Neural cell (in vitro differentiated cells): ENCODE data around the gene CERS5. TPM values are rescaled to one million over a fixed set of nuclear protein-coding genes. Genes with fewer than 3 reads are reported as not detected.

Source experiments
- H2AFZ ChIP-seq: fragments of 200-600, 300-800 bp; sonication (generic), shearing (Covaris generic); 2 replicates; pipeline ENCODE4 v1.6.0; 2014; ENCODE audit warnings: low read depth, mild to moderate bottlenecking, antibody characterized with exemption, low read length, moderate library complexity
- H3F3A ChIP-seq: fragments of 200-600 bp; shearing (Covaris generic); 2 replicates; pipeline ENCODE4 v1.6.1; 2016; ENCODE audit warnings: mild to moderate bottlenecking, moderate library complexity, mixed read lengths, antibody characterized with exemption, low read length; ENCODE audit not compliant: insufficient read depth, poor library complexity, severe bottlenecking
- H3K27ac ChIP-seq: fragments of 200-600, 300-800 bp; sonication (generic), shearing (Covaris generic); 2 replicates; pipeline ENCODE4 v1.5.1; 2014; ENCODE audit warnings: mild to moderate bottlenecking, low read length, moderate library complexity
- H3K27me3 ChIP-seq: fragments of 300-800, 200-600 bp; sonication (generic), shearing (Covaris generic); 2 replicates; pipeline ENCODE4 v1.6.0; 2014; ENCODE audit warnings: mild to moderate bottlenecking, low read depth, low read length, moderate library complexity; ENCODE audit not compliant: insufficient read depth
- H3K36me3 ChIP-seq: fragments of 300-800, 200-600 bp; sonication (generic), shearing (Covaris generic); 2 replicates; pipeline ENCODE4 v1.5.1; 2014; ENCODE audit warnings: mild to moderate bottlenecking, antibody characterized with exemption, low read length, moderate library complexity; ENCODE audit not compliant: insufficient read depth
- H3K4me2 ChIP-seq: fragments of 300-800, 200-600 bp; sonication (generic), shearing (Covaris generic); 2 replicates; pipeline ENCODE4 v1.6.0; 2014; ENCODE audit warnings: mild to moderate bottlenecking, low read length
- H3K4me3 ChIP-seq: fragments of 300-800, 200-600 bp; sonication (generic), shearing (Covaris generic); 2 replicates; pipeline ENCODE4 v1.5.1; 2014; ENCODE audit warnings: mild to moderate bottlenecking, low read length, moderate library complexity
- H3K79me2 ChIP-seq: fragments of 200-600 bp; shearing (Covaris generic); replicated peaks from 2 replicates; pipeline ENCODE4 v1.6.0; 2014; ENCODE audit warnings: mild to moderate bottlenecking, low read length, moderate library complexity; ENCODE audit not compliant: insufficient read depth
- H3K9ac ChIP-seq: fragments of 300-800, 200-600 bp; sonication (generic), shearing (Covaris generic); 2 replicates; pipeline ENCODE4 v1.6.1; 2016; ENCODE audit warnings: mild to moderate bottlenecking, low read length, mixed read lengths
- H3K9me2 ChIP-seq: fragments of 200-600 bp; shearing (Covaris generic); 2 replicates; pipeline ENCODE4 v1.6.1; 2016; ENCODE audit warnings: mild to moderate bottlenecking, low read length, mixed read lengths; ENCODE audit not compliant: insufficient read depth
- H3K9me3 ChIP-seq: fragments of 200-600, 300-800 bp; sonication (generic), shearing (Covaris generic); 2 replicates; pipeline ENCODE4 v1.6.1; 2016; ENCODE audit warnings: mild to moderate bottlenecking, mixed run types, low read length, moderate library complexity, mixed read lengths
- H4K20me1 ChIP-seq: fragments of 200-600 bp; shearing (Covaris generic); 2 replicates; pipeline ENCODE4 v1.6.1; 2016; ENCODE audit warnings: mild to moderate bottlenecking, mixed run types; ENCODE audit not compliant: insufficient read depth
- CTCF ChIP-seq: fragments of 450-650 bp; IDR thresholded peaks from 2 replicates; pipeline ENCODE4 v1.5.1; 2014; ENCODE audit warnings: antibody characterized with exemption, mild to moderate bottlenecking, moderate library complexity; ENCODE audit not compliant: poor library complexity, severe bottlenecking
- EP300 ChIP-seq: fragments of 450-650 bp; conservative IDR thresholded peaks from 2 replicates; pipeline ENCODE4 v1.6.1; 2014; ENCODE audit warnings: antibody characterized with exemption, mild to moderate bottlenecking, moderate library complexity; ENCODE audit not compliant: poor library complexity, severe bottlenecking
- EZH2 ChIP-seq: fragments of 200-600, 300-800 bp; shearing (Covaris generic), sonication (generic); IDR thresholded peaks from 2 replicates; pipeline ENCODE4 v1.6.1; 2014; ENCODE audit warnings: antibody characterized with exemption, low read length, borderline replicate concordance, mild to moderate bottlenecking; ENCODE audit not compliant: insufficient read depth, poor library complexity, severe bottlenecking
- MXI1 ChIP-seq: fragments of 450-650 bp; conservative IDR thresholded peaks from 2 replicates; pipeline ENCODE4 v1.6.1; 2014; ENCODE audit warnings: antibody characterized with exemption, mild to moderate bottlenecking; ENCODE audit not compliant: poor library complexity, severe bottlenecking
- POLR2AphosphoS5 ChIP-seq: IDR thresholded peaks from 2 replicates; pipeline ENCODE4 v1.6.1; 2012
- RAD21 ChIP-seq: fragments of 450-650 bp; conservative IDR thresholded peaks from 2 replicates; pipeline ENCODE4 v1.6.1; 2014; ENCODE audit warnings: antibody characterized with exemption, mild to moderate bottlenecking, moderate library complexity
- REST ChIP-seq: IDR thresholded peaks from 2 replicates; pipeline ENCODE4 v1.6.1; 2012; ENCODE audit warnings: borderline replicate concordance
- SMC3 ChIP-seq: fragments of 450-650 bp; conservative IDR thresholded peaks from 2 replicates; pipeline ENCODE4 v1.6.1; 2014; ENCODE audit warnings: antibody characterized with exemption, mild to moderate bottlenecking, moderate library complexity; ENCODE audit not compliant: poor library complexity
- TAF1 ChIP-seq: IDR thresholded peaks from 2 replicates; pipeline ENCODE4 v1.6.1; 2012; ENCODE audit warnings: low read depth
- polyA plus RNA-seq: library from polyadenylated mRNA; depleted of rRNA; stranded (reverse); fragments of >200 nt; gene quantifications from 2 replicates; pipeline ENCODE4 v1.2.3, GENCODE V29; 2014

Gene CERS5
- polyA plus RNA-seq, 1 donor from 2014 or later = 470 TPM

DNA sequence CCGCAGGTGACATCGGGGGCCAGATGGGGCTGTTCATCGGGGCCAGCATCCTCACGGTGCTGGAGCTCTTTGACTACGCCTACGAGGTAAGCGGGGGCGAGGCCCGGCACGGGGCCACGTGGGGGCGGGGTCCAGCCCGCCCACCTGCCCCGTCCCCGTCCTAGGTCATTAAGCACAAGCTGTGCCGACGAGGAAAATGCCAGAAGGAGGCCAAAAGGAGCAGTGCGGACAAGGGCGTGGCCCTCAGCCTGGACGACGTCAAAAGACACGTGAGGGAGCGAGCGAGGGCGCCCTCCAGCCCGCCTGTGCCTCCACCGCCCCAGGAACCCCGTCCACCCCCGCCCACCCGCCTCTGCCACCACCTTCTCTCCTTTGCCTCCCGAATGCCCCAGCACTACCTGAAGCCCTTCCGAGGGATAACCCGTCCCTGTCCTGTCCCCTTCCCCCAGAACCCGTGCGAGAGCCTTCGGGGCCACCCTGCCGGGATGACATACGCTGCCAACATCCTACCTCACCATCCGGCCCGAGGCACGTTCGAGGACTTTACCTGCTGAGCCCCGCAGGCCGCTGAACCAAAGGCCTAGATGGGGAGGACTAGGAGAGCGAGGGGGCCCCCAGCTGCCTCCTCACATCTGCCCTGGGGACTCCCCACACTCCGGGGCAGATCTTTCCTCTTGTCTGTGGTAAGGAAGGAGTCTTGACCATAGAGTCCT is 85.9 kb downstream of the CERS5 start:
- no peak overlapping the region for H3K9ac ChIP-seq
- H4K20me1 ChIP-seq = no peaks in the 10 kb centered on the region
- peaks cover 4% of the 10 kb centered on the region for H3F3A ChIP-seq
- H3K4me3 ChIP-seq = no peak overlapping the region
- no peaks in the 10 kb centered on the region for H3K9me2 ChIP-seq
- H2AFZ ChIP-seq = no peak overlapping the region
- H3K27me3 ChIP-seq = no peaks in the 10 kb centered on the region
- no peak overlapping the region for H3K27ac ChIP-seq
- no peaks in the 10 kb centered on the region for H3K9me3 ChIP-seq
- no peak overlapping the region for H3K4me2 ChIP-seq
- no peak for TF ChIP-seq MXI1
- no peak for TF ChIP-seq RAD21
- no peak for TF ChIP-seq REST
- no peak for TF ChIP-seq CTCF
- no peak for TF ChIP-seq SMC3
- TF ChIP-seq TAF1 = no peak
- TF ChIP-seq POLR2AphosphoS5 = no peak
- no peak for TF ChIP-seq EP300
- TF ChIP-seq EZH2 = no peak
- no peaks in the 10 kb centered on the region for H3K36me3 ChIP-seq
- H3K79me2 ChIP-seq = peaks cover 7% of the 10 kb centered on the region

DNA sequence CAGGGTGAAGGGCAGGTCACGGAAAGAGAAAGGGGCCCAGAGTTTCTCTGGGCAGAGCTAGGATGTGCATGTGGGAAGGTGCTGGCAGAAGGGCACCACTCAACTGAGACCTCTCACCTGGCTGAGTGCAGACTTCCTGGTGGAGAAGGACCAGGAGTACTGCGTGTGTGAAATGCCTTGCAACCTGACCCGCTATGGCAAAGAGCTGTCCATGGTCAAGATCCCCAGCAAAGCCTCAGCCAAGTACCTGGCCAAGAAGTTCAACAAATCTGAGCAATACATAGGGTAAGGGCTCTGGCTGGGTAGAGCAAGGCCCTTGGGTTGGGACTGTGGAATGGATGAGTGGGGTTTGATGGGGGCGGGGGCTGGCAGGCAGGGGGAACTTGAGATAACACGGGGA is 87.4 kb downstream of the CERS5 start:
- no peaks in the 10 kb centered on the region for H3K27me3 ChIP-seq
- no peak for TF ChIP-seq POLR2AphosphoS5
- no peak for TF ChIP-seq TAF1
- TF ChIP-seq EP300 = no peak
- TF ChIP-seq EZH2 = no peak
- no peak for TF ChIP-seq SMC3
- no peak for TF ChIP-seq REST
- TF ChIP-seq RAD21 = no peak
- no peak for TF ChIP-seq CTCF
- no peak for TF ChIP-seq MXI1
- no peak overlapping the region for H3K4me3 ChIP-seq
- H3K36me3 ChIP-seq = no peaks in the 10 kb centered on the region
- H3K79me2 ChIP-seq = peaks cover 6% of the 10 kb centered on the region
- H3K27ac ChIP-seq = no peak overlapping the region
- no peaks in the 10 kb centered on the region for H4K20me1 ChIP-seq
- H3K4me2 ChIP-seq = no peak overlapping the region
- H3K9me2 ChIP-seq = no peaks in the 10 kb centered on the region
- H3F3A ChIP-seq = no peaks in the 10 kb centered on the region
- H2AFZ ChIP-seq = no peak overlapping the region
- no peak overlapping the region for H3K9ac ChIP-seq
- no peaks in the 10 kb centered on the region for H3K9me3 ChIP-seq
